ENCODE measurements around the gene LYRM7.
"Not testable (repeated sequence)": the region's sequence is repeated elsewhere in the genome, so short reads cannot be mapped to it uniquely, and the experiment has no call there.

LYRM7 gene
- total RNA-seq = 21.5 to 40.1 (median 25.0) reads per million in 3 donors

- DNase-seq = peak; percentile 93 to 96 (median 95)
- peak within 1 kb of the TSS; percentile 63 for H3K4me3 ChIP-seq (ENCODE audit: insufficient read depth, low read depth, low read length, poor library complexity, severe bottlenecking)
- no peaks in the 10 kb centered on the region for H3K36me3 ChIP-seq (ENCODE audit: control insufficient read depth, insufficient read depth, low read length)
- no peaks in the 10 kb centered on the region for H3K4me1 ChIP-seq (ENCODE audit: control insufficient read depth, insufficient read depth, low read length, poor library complexity, severe bottlenecking)
- H3K9me3 ChIP-seq (ENCODE audit: control insufficient read depth, low read length) = no peaks in the 10 kb centered on the region
- H3K27ac ChIP-seq (ENCODE audit: insufficient read depth, low read length, poor library complexity, severe bottlenecking) = peak within 1 kb of the TSS; percentile 71
- no peaks in the 10 kb centered on the region for H3K27me3 ChIP-seq (replicated peaks; ENCODE audit: control insufficient read depth, insufficient read depth, low read length, poor library complexity, severe bottlenecking)
Measured at GRCh38 chr5:131170540-131171275, at the start of gene LYRM7. Gene LYRM7, plus strand, starts transcription at chr5:131170944. Its CDS starts 77 bp downstream, at chr5:131171021.

- not testable (repeated sequence) for H3K27me3 ChIP-seq (replicated peaks; ENCODE audit: control insufficient read depth, insufficient read depth, low read length, poor library complexity, severe bottlenecking); DNase-seq; H3K36me3 ChIP-seq (ENCODE audit: control insufficient read depth, insufficient read depth, low read length); H3K9me3 ChIP-seq (ENCODE audit: control insufficient read depth, low read length); H3K27ac ChIP-seq (ENCODE audit: insufficient read depth, low read length, poor library complexity, severe bottlenecking); H3K4me1 ChIP-seq (ENCODE audit: control insufficient read depth, insufficient read depth, low read length, poor library complexity, severe bottlenecking); H3K4me3 ChIP-seq (ENCODE audit: insufficient read depth, low read depth, low read length, poor library complexity, severe bottlenecking)
Measured at GRCh38 chr5:131127244-131127643, 43.5 kb upstream of the LYRM7 start.

- Histone ChIP-seq H3K4me3 (ENCODE audit: insufficient read depth, low read depth, low read length, poor library complexity, severe bottlenecking) (no peak overlapping the region), H3K36me3 (ENCODE audit: control insufficient read depth, insufficient read depth, low read length) (no peaks in the 10 kb centered on the region), H3K27me3 (replicated peaks; ENCODE audit: control insufficient read depth, insufficient read depth, low read length, poor library complexity, severe bottlenecking) (no peaks in the 10 kb centered on the region), H3K27ac (ENCODE audit: insufficient read depth, low read length, poor library complexity, severe bottlenecking) (no peak overlapping the region), H3K9me3 (ENCODE audit: control insufficient read depth, low read length) (no peaks in the 10 kb centered on the region), H3K4me1 (ENCODE audit: control insufficient read depth, insufficient read depth, low read length, poor library complexity, severe bottlenecking) (no peaks in the 10 kb centered on the region)
- DNase-seq = no peak
Measured at GRCh38 chr5:131129306-131129705, 41.4 kb upstream of the LYRM7 start.

- not testable (repeated sequence) for H3K36me3 ChIP-seq (ENCODE audit: control insufficient read depth, insufficient read depth, low read length); H3K27me3 ChIP-seq (replicated peaks; ENCODE audit: control insufficient read depth, insufficient read depth, low read length, poor library complexity, severe bottlenecking); H3K4me3 ChIP-seq (ENCODE audit: insufficient read depth, low read depth, low read length, poor library complexity, severe bottlenecking); DNase-seq; H3K9me3 ChIP-seq (ENCODE audit: control insufficient read depth, low read length); H3K4me1 ChIP-seq (ENCODE audit: control insufficient read depth, insufficient read depth, low read length, poor library complexity, severe bottlenecking); H3K27ac ChIP-seq (ENCODE audit: insufficient read depth, low read length, poor library complexity, severe bottlenecking)
Measured at GRCh38 chr5:131133091-131133490, 37.7 kb upstream of the LYRM7 start.

- H3K4me3 ChIP-seq (ENCODE audit: insufficient read depth, low read depth, low read length, poor library complexity, severe bottlenecking); H3K27me3 ChIP-seq (replicated peaks; ENCODE audit: control insufficient read depth, insufficient read depth, low read length, poor library complexity, severe bottlenecking); H3K9me3 ChIP-seq (ENCODE audit: control insufficient read depth, low read length); H3K4me1 ChIP-seq (ENCODE audit: control insufficient read depth, insufficient read depth, low read length, poor library complexity, severe bottlenecking); H3K27ac ChIP-seq (ENCODE audit: insufficient read depth, low read length, poor library complexity, severe bottlenecking); H3K36me3 ChIP-seq (ENCODE audit: control insufficient read depth, insufficient read depth, low read length); DNase-seq: not testable (repeated sequence)
Measured at GRCh38 chr5:131138406-131138805, 32.3 kb upstream of the LYRM7 start.

- Histone ChIP-seq H3K4me3 (ENCODE audit: insufficient read depth, low read depth, low read length, poor library complexity, severe bottlenecking) (no peak overlapping the region), H3K9me3 (ENCODE audit: control insufficient read depth, low read length) (no peaks in the 10 kb centered on the region), H3K4me1 (ENCODE audit: control insufficient read depth, insufficient read depth, low read length, poor library complexity, severe bottlenecking) (no peaks in the 10 kb centered on the region), H3K27ac (ENCODE audit: insufficient read depth, low read length, poor library complexity, severe bottlenecking) (no peak overlapping the region), H3K27me3 (replicated peaks; ENCODE audit: control insufficient read depth, insufficient read depth, low read length, poor library complexity, severe bottlenecking) (no peaks in the 10 kb centered on the region), H3K36me3 (ENCODE audit: control insufficient read depth, insufficient read depth, low read length) (no peaks in the 10 kb centered on the region)
- DNase-seq = no peak
Measured at GRCh38 chr5:131139321-131139720, 31.4 kb upstream of the LYRM7 start.

GRCh38 chr5:131142970-131143617, 27.6 kb upstream of the LYRM7 start:
- H3K4me1 ChIP-seq (ENCODE audit: control insufficient read depth, insufficient read depth, low read length, poor library complexity, severe bottlenecking) = no peaks in the 10 kb centered on the region
- H3K27ac ChIP-seq (ENCODE audit: insufficient read depth, low read length, poor library complexity, severe bottlenecking) = no peak overlapping the region
- DNase-seq = no peak
- H3K27me3 ChIP-seq (replicated peaks; ENCODE audit: control insufficient read depth, insufficient read depth, low read length, poor library complexity, severe bottlenecking) = no peaks in the 10 kb centered on the region
- no peaks in the 10 kb centered on the region for H3K36me3 ChIP-seq (ENCODE audit: control insufficient read depth, insufficient read depth, low read length)
- H3K9me3 ChIP-seq (ENCODE audit: control insufficient read depth, low read length) = no peaks in the 10 kb centered on the region
- no peak overlapping the region for H3K4me3 ChIP-seq (ENCODE audit: insufficient read depth, low read depth, low read length, poor library complexity, severe bottlenecking)

GRCh38 chr5:131147258-131147657, 23.5 kb upstream of the LYRM7 start:
- no peak for DNase-seq
- H3K27me3 ChIP-seq (replicated peaks; ENCODE audit: control insufficient read depth, insufficient read depth, low read length, poor library complexity, severe bottlenecking) = no peaks in the 10 kb centered on the region
- H3K4me1 ChIP-seq (ENCODE audit: control insufficient read depth, insufficient read depth, low read length, poor library complexity, severe bottlenecking) = no peaks in the 10 kb centered on the region
- no peaks in the 10 kb centered on the region for H3K36me3 ChIP-seq (ENCODE audit: control insufficient read depth, insufficient read depth, low read length)
- H3K27ac ChIP-seq (ENCODE audit: insufficient read depth, low read length, poor library complexity, severe bottlenecking) = no peak overlapping the region
- no peak overlapping the region for H3K4me3 ChIP-seq (ENCODE audit: insufficient read depth, low read depth, low read length, poor library complexity, severe bottlenecking)
- H3K9me3 ChIP-seq (ENCODE audit: control insufficient read depth, low read length) = no peaks in the 10 kb centered on the region

- no peaks in the 10 kb centered on the region for H3K9me3 ChIP-seq (ENCODE audit: control insufficient read depth, low read length)
- no peak overlapping the region for H3K4me3 ChIP-seq (ENCODE audit: insufficient read depth, low read depth, low read length, poor library complexity, severe bottlenecking)
- DNase-seq = no peak
- H3K36me3 ChIP-seq (ENCODE audit: control insufficient read depth, insufficient read depth, low read length) = no peaks in the 10 kb centered on the region
- H3K4me1 ChIP-seq (ENCODE audit: control insufficient read depth, insufficient read depth, low read length, poor library complexity, severe bottlenecking) = no peaks in the 10 kb centered on the region
- no peak overlapping the region for H3K27ac ChIP-seq (ENCODE audit: insufficient read depth, low read length, poor library complexity, severe bottlenecking)
- H3K27me3 ChIP-seq (replicated peaks; ENCODE audit: control insufficient read depth, insufficient read depth, low read length, poor library complexity, severe bottlenecking) = no peaks in the 10 kb centered on the region
Measured at GRCh38 chr5:131148835-131149234, 21.9 kb upstream of the LYRM7 start.

GRCh38 chr5:131150408-131150807, 20.3 kb upstream of the LYRM7 start:
- Histone ChIP-seq H3K4me1 (ENCODE audit: control insufficient read depth, insufficient read depth, low read length, poor library complexity, severe bottlenecking) (no peaks in the 10 kb centered on the region), H3K27me3 (replicated peaks; ENCODE audit: control insufficient read depth, insufficient read depth, low read length, poor library complexity, severe bottlenecking) (no peaks in the 10 kb centered on the region), H3K9me3 (ENCODE audit: control insufficient read depth, low read length) (no peaks in the 10 kb centered on the region), H3K36me3 (ENCODE audit: control insufficient read depth, insufficient read depth, low read length) (no peaks in the 10 kb centered on the region), H3K27ac (ENCODE audit: insufficient read depth, low read length, poor library complexity, severe bottlenecking) (no peak overlapping the region), H3K4me3 (ENCODE audit: insufficient read depth, low read depth, low read length, poor library complexity, severe bottlenecking) (no peak overlapping the region)
- no peak for DNase-seq

Data from effector memory CD4-positive, alpha-beta T cell (primary cell).